Measurements from ENCODE around the gene KIAA0513.

- no peak for TF ChIP-seq EP300 (IDR thresholded peaks at IDR 0.05; ENCODE audit: low read depth)
- TF ChIP-seq CTCF (IDR thresholded peaks at IDR 0.05), result no peak
- no peak for TF ChIP-seq POLR2A (IDR thresholded peaks at IDR 0.05)
These were observed 42.2 kb upstream of the KIAA0513 start for GRCh38 chr16:84985079-84986065.
